GM12892 (cell line): ENCODE results near the gene CEP135.
A peak's percentile ranks its signal among the peaks of the same experiment; 100 is the strongest.
"Not testable (repeated sequence)": the region's sequence is repeated elsewhere in the genome, so short reads cannot be mapped to it uniquely, and the experiment has no call there.

ENCODE experiments used
- DNase-seq: peaks from one replicate; pipeline ENCODE4 v3.0.0; 2011; ENCODE audit not compliant: insufficient read length
- FAIRE-seq: peaks from 2 replicates; lab custom pipeline; 2011; peaks lifted over from hg19 to GRCh38; lab: Jason Lieb, UNC
- POLR2A ChIP-seq: IDR thresholded peaks from 2 replicates; pipeline ENCODE4 v1.6.1; 2011; ENCODE audit warnings: low read depth, low read length, control low read depth
- POLR2AphosphoS5 ChIP-seq: IDR thresholded peaks from 2 replicates; pipeline ENCODE4 v1.6.1; 2011; ENCODE audit warnings: low read depth, low read length, control low read depth
- TAF1 ChIP-seq: IDR thresholded peaks from 2 replicates; pipeline ENCODE4 v1.6.1; 2011; ENCODE audit warnings: low read depth, mild to moderate bottlenecking, control low read depth, low read length, borderline replicate concordance

Gene CEP135

GRCh38 chr4:55941881-55942396 lies 6.8 kb upstream of the CEP135 start:
- TF ChIP-seq POLR2A (no peak), POLR2AphosphoS5 (no peak), TAF1 (no peak)
- FAIRE-seq = no peak
- DNase-seq = no peak

GRCh38 chr4:55947254-55947882 lies 1.4 kb upstream of the CEP135 start:
- peak; percentile 11 for DNase-seq
- TF ChIP-seq TAF1 (no peak), POLR2AphosphoS5 (peak; percentile 36; the same call in 1 of the 2 replicates), POLR2A (peak; percentile 54)
- FAIRE-seq = peak; percentile 83

GRCh38 chr4:55947912-55948725 lies 626 bp upstream of the CEP135 start:
- FAIRE-seq = peak; percentile 98
- DNase-seq = no peak
- TF ChIP-seq POLR2AphosphoS5 = peak; percentile 15
- no peak for TF ChIP-seq TAF1
- TF ChIP-seq POLR2A = peak; percentile 65; the same call in 1 of the 2 replicates

- FAIRE-seq = no peak
- TF ChIP-seq POLR2A (no peak), POLR2AphosphoS5 (no peak), TAF1 (no peak)
- no peak for DNase-seq
Measured at GRCh38 chr4:55949482-55949802, 697 bp downstream of the CEP135 start.

- DNase-seq (no peak), FAIRE-seq (no peak)
- TF ChIP-seq POLR2AphosphoS5 = no peak
- TF ChIP-seq TAF1 = no peak
- TF ChIP-seq POLR2A = no peak
Measured at GRCh38 chr4:55951191-55951922, 2.6 kb downstream of the CEP135 start.

GRCh38 chr4:55955710-55956109 lies 7.0 kb downstream of the CEP135 start:
- TF ChIP-seq TAF1 (no peak), POLR2A (no peak), POLR2AphosphoS5 (no peak)
- no peak for FAIRE-seq
- DNase-seq = no peak

- DNase-seq (no peak), FAIRE-seq (no peak)
- TF ChIP-seq TAF1 (no peak), POLR2AphosphoS5 (no peak), POLR2A (no peak)
Measured at GRCh38 chr4:55959655-55960054, 10.9 kb downstream of the CEP135 start.

GRCh38 chr4:55964046-55964445 lies 15.3 kb downstream of the CEP135 start:
- TF ChIP-seq TAF1 = no peak
- no peak for TF ChIP-seq POLR2AphosphoS5
- TF ChIP-seq POLR2A = no peak
- DNase-seq (no peak), FAIRE-seq (no peak)

- FAIRE-seq (peak; percentile 44), DNase-seq (no peak)
- TF ChIP-seq TAF1 (no peak), POLR2A (no peak), POLR2AphosphoS5 (no peak)
Measured at GRCh38 chr4:55965585-55965984, 16.8 kb downstream of the CEP135 start.

- DNase-seq, FAIRE-seq: not testable (repeated sequence)
Measured at GRCh38 chr4:55966324-55966723, 17.6 kb downstream of the CEP135 start.

GRCh38 chr4:55967376-55967775 lies 18.6 kb downstream of the CEP135 start:
- FAIRE-seq (no peak), DNase-seq (no peak)
- no peak for TF ChIP-seq POLR2AphosphoS5
- TF ChIP-seq POLR2A = no peak
- no peak for TF ChIP-seq TAF1

GRCh38 chr4:55973650-55974049 lies 24.9 kb downstream of the CEP135 start:
- TF ChIP-seq POLR2A = no peak
- no peak for TF ChIP-seq TAF1
- TF ChIP-seq POLR2AphosphoS5 = no peak
- DNase-seq (no peak), FAIRE-seq (no peak)
